Measurements from ENCODE around the gene MT2A. TPM values are rescaled to one million over a fixed set of nuclear protein-coding genes. Genes with fewer than 3 reads are reported as not detected.

MT2A gene
- total RNA-seq, result 160 to 407 TPM (median 183 TPM) in 3 replicates
- long read RNA-seq, transcript MT2A-201 (3 exons, 786 nt), result major isoform, 169 of 177 reads
- long read RNA-seq, partial matches to known transcripts, result 0 of 177 reads
- long read RNA-seq, other reads (novel, unspliced or antisense), result 0 of 177 reads

- peak within 1 kb of the TSS; percentile 98 for H3K27ac Mint-ChIP-seq (ENCODE audit: unreplicated experiment)
Observed at GRCh38 chr16:56608043-56608875, at the start of gene MT2A. TSS of gene MT2A (plus strand) at chr16:56608584. CDS start at chr16:56608656, 72 bp downstream.

GRCh38 chr16:56559109-56559508 lies 49.3 kb upstream of the MT2A start:
- no peak for DNase-seq (ENCODE audit: low spot score)
- no peaks in the 10 kb centered on the region for H3K36me3 Mint-ChIP-seq (ENCODE audit: low read depth)
- no peak for TF ChIP-seq CTCF (IDR thresholded peaks at IDR 0.05)
- H3K4me3 Mint-ChIP-seq (ENCODE audit: unreplicated experiment), result no peak overlapping the region
- no peaks in the 10 kb centered on the region for H3K9me3 Mint-ChIP-seq (ENCODE audit: low read depth)
- H3K4me1 Mint-ChIP-seq (ENCODE audit: low read depth), result peaks cover 3% of the 10 kb centered on the region
- H3K27me3 Mint-ChIP-seq (ENCODE audit: low read depth), result peaks cover 14% of the 10 kb centered on the region
- H3K27ac Mint-ChIP-seq (ENCODE audit: unreplicated experiment), result no peak overlapping the region

More at GRCh38 chr16:56608043-56608875, at the start of gene MT2A:
- H3K9me3 Mint-ChIP-seq (ENCODE audit: low read depth), result no peaks in the 10 kb centered on the region
- TF ChIP-seq CTCF (IDR thresholded peaks at IDR 0.05), result no peak
- no peaks in the 10 kb centered on the region for H3K36me3 Mint-ChIP-seq (ENCODE audit: low read depth)
- H3K4me1 Mint-ChIP-seq (ENCODE audit: low read depth), result peaks cover 63% of the 10 kb centered on the region
- peak within 1 kb of the TSS; percentile 76 for H3K4me3 Mint-ChIP-seq (ENCODE audit: unreplicated experiment)
- DNase-seq (ENCODE audit: low spot score), result peak; percentile 97
- no peaks in the 10 kb centered on the region for H3K27me3 Mint-ChIP-seq (ENCODE audit: low read depth)

- peaks cover 11% of the 10 kb centered on the region for H3K27me3 Mint-ChIP-seq (ENCODE audit: low read depth)
- H3K9me3 Mint-ChIP-seq (ENCODE audit: low read depth), result no peaks in the 10 kb centered on the region
- no peak overlapping the region for H3K4me3 Mint-ChIP-seq (ENCODE audit: unreplicated experiment)
- TF ChIP-seq CTCF (IDR thresholded peaks at IDR 0.05), result no peak
- DNase-seq (ENCODE audit: low spot score), result no peak
- peaks cover 3% of the 10 kb centered on the region for H3K4me1 Mint-ChIP-seq (ENCODE audit: low read depth)
- H3K27ac Mint-ChIP-seq (ENCODE audit: unreplicated experiment), result no peak overlapping the region
- H3K36me3 Mint-ChIP-seq (ENCODE audit: low read depth), result no peaks in the 10 kb centered on the region
Observed at GRCh38 chr16:56560447-56560846, 47.9 kb upstream of the MT2A start.

GRCh38 chr16:56561126-56561525 lies 47.3 kb upstream of the MT2A start:
- Mint-ChIP-seq H3K27me3 (ENCODE audit: low read depth) (peaks cover 16% of the 10 kb centered on the region), H3K27ac (ENCODE audit: unreplicated experiment) (no peak overlapping the region), H3K4me3 (ENCODE audit: unreplicated experiment) (no peak overlapping the region), H3K9me3 (ENCODE audit: low read depth) (no peaks in the 10 kb centered on the region), H3K36me3 (ENCODE audit: low read depth) (no peaks in the 10 kb centered on the region), H3K4me1 (ENCODE audit: low read depth) (peaks cover 3% of the 10 kb centered on the region)
- TF ChIP-seq CTCF (IDR thresholded peaks at IDR 0.05), result no peak
- no peak for DNase-seq (ENCODE audit: low spot score)

- DNase-seq (ENCODE audit: low spot score), result no peak
- Mint-ChIP-seq H3K4me3 (ENCODE audit: unreplicated experiment) (no peak within 1 kb of the TSS), H3K27ac (ENCODE audit: unreplicated experiment) (no peak within 1 kb of the TSS), H3K27me3 (ENCODE audit: low read depth) (peaks cover 24% of the 10 kb centered on the region), H3K9me3 (ENCODE audit: low read depth) (no peaks in the 10 kb centered on the region), H3K4me1 (ENCODE audit: low read depth) (no peaks in the 10 kb centered on the region), H3K36me3 (ENCODE audit: low read depth) (no peaks in the 10 kb centered on the region)
- no peak for TF ChIP-seq CTCF (IDR thresholded peaks at IDR 0.05)
Observed at GRCh38 chr16:56564793-56565477, 43.4 kb upstream of the MT2A start, which contains the start of gene MT4. TSS of gene MT4 (plus strand) at chr16:56565073. CDS start at chr16:56565129, 56 bp downstream.
